Loucy (cell line): Measurements from ENCODE around the gene ZSWIM7.

Experiments
- CTCF ChIP-seq: fragments of 200-600 bp; sonication (generic); conservative IDR thresholded peaks from 2 replicates; pipeline ENCODE4 v1.5.1; 2014; ENCODE audit warnings: mild to moderate bottlenecking, antibody characterized with exemption, low read length
- EZH2phosphoT487 ChIP-seq: fragments of 200-600 bp; IDR thresholded peaks from 2 replicates; pipeline ENCODE4 v1.6.1; 2018; ENCODE audit warnings: antibody characterized with exemption, mild to moderate bottlenecking, moderate library complexity, borderline replicate concordance

- TF ChIP-seq CTCF, result no peak
- TF ChIP-seq EZH2phosphoT487, result no peak
Observed at GRCh38 chr17:15947976-15948752, 51.3 kb downstream of the ZSWIM7 start.
